Measurements from ENCODE around the gene WWOX. TPM values are rescaled to one million over a fixed set of nuclear protein-coding genes. Genes with fewer than 3 reads are reported as not detected.
A peak's percentile ranks its signal among the peaks of the same experiment; 100 is the strongest.

WWOX gene
- total and polyA plus RNA-seq, 10 donors = 5.9 to 90.3 (median 26.4) TPM

- Histone ChIP-seq H3K4me3 (no peak overlapping the region), H3K27ac (peak overlapping the region in 1 of 8 donors; percentile 4), H3K27me3 (replicated peaks in 1 of 7) (no peaks in the 10 kb centered on the region), H3K4me1 (peaks cover 0 to 5% (median 0%) of the 10 kb centered on the region in 6 donors), H3K9me3 (no peaks in the 10 kb centered on the region), H3K36me3 (no peaks in the 10 kb centered on the region)
- WGBS, 5 donors = 88 to 100% (median 92%) methylated on average over 1 of the region's 1 CpG
- intact Hi-C loops (cut with DNase I; ENCODE audit: low total_unique reads) = no loop called here
- no peak for TF ChIP-seq POLR2A (IDR thresholded peaks at IDR 0.05)
- TF ChIP-seq, protein P1, sequence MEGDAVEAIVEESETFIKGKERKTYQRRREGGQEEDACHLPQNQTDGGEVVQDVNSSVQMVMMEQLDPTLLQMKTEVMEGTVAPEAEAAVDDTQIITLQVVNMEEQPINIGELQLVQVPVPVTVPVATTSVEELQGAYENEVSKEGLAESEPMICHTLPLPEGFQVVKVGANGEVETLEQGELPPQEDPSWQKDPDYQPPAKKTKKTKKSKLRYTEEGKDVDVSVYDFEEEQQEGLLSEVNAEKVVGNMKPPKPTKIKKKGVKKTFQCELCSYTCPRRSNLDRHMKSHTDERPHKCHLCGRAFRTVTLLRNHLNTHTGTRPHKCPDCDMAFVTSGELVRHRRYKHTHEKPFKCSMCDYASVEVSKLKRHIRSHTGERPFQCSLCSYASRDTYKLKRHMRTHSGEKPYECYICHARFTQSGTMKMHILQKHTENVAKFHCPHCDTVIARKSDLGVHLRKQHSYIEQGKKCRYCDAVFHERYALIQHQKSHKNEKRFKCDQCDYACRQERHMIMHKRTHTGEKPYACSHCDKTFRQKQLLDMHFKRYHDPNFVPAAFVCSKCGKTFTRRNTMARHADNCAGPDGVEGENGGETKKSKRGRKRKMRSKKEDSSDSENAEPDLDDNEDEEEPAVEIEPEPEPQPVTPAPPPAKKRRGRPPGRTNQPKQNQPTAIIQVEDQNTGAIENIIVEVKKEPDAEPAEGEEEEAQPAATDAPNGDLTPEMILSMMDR (IDR thresholded peaks at IDR 0.05 in 8 of 11, conservative IDR thresholded peaks at IDR 0.05 in 3 of 11) = no peak
- TF ChIP-seq POLR2AphosphoS5 (IDR thresholded peaks at IDR 0.05) = no peak
- no peak for DNase-seq
Observed at GRCh38 chr16:78795433-78795832, 696.0 kb downstream of the WWOX start.

DNA sequence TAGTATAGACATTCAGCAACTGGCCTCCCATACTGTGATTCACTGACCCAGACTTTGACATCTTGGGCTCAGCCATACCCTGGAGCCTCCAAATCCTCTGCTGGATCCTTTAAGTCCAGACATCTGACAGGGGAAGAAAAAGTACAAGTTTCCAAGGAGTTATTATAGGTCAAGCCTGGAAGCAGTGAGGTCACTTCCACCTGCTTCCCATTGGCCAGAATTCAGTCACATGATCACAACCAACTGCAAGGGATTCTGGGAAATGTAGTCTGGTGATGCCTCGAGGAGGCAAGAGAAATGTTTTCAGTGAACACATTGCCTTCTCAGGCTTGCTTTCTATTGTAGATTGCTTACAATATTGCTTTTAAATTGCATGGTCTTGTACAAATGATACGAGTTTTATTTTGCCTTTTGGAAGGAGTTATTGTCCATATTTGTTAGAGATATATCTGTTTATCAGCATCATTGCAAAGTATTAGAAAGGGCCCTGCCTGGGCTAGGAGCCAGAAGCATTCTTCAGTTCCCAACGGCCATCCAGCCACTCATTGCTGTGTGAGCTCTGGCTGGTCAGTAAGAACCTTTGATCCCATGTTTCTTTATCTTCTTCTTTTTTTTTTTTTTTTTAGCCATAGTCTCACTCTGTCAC is 696.9 kb downstream of the WWOX start:
- intact Hi-C loops (cut with DNase I; ENCODE audit: low total_unique reads) = no loop called here
- peaks cover 0 to 10% (median 0%) of the 10 kb centered on the region in 6 donors for H3K4me1 ChIP-seq
- WGBS, 5 donors = 62 to 89% (median 73%) methylated on average over 3 of the region's 3 CpGs
- H3K27me3 ChIP-seq (replicated peaks in 1 of 7) = no peaks in the 10 kb centered on the region
- H3K9me3 ChIP-seq = no peaks in the 10 kb centered on the region
- TF ChIP-seq, protein P1 (IDR thresholded peaks at IDR 0.05 in 8 of 11, conservative IDR thresholded peaks at IDR 0.05 in 3 of 11) = no peak
- TF ChIP-seq POLR2A (IDR thresholded peaks at IDR 0.05) (no peak), POLR2AphosphoS5 (IDR thresholded peaks at IDR 0.05) (no peak)
- DNase-seq = no peak
- no peaks in the 10 kb centered on the region for H3K36me3 ChIP-seq
- H3K27ac ChIP-seq = peak overlapping the region in 1 of 8 donors; percentile 9
- no peak overlapping the region for H3K4me3 ChIP-seq

GRCh38 chr16:78799429-78799828 is 700.0 kb downstream of the WWOX start:
- WGBS, 5 donors = 63 to 96% (median 72%) methylated on average over 5 of the region's 5 CpGs
- intact Hi-C loops (cut with DNase I; ENCODE audit: low total_unique reads) = no loop called here
- no peak for DNase-seq
- H3K27me3 ChIP-seq (replicated peaks in 1 of 7) = no peaks in the 10 kb centered on the region
- no peak overlapping the region for H3K27ac ChIP-seq
- no peaks in the 10 kb centered on the region for H3K36me3 ChIP-seq
- TF ChIP-seq POLR2AphosphoS5 (IDR thresholded peaks at IDR 0.05) = no peak
- TF ChIP-seq, protein P1 (IDR thresholded peaks at IDR 0.05 in 8 of 11, conservative IDR thresholded peaks at IDR 0.05 in 3 of 11) = no peak
- no peak for TF ChIP-seq POLR2A (IDR thresholded peaks at IDR 0.05)
- no peak overlapping the region for H3K4me3 ChIP-seq
- no peaks in the 10 kb centered on the region for H3K9me3 ChIP-seq
- peaks cover 0 to 10% (median 0%) of the 10 kb centered on the region in 6 donors for H3K4me1 ChIP-seq

- 56 to 77% (median 65%) methylated on average over 3 of the region's 3 CpGs for WGBS, 5 donors
- no peak overlapping the region for H3K27ac ChIP-seq
- H3K4me3 ChIP-seq = no peak overlapping the region
- peaks cover 0 to 10% (median 0%) of the 10 kb centered on the region in 6 donors for H3K4me1 ChIP-seq
- DNase-seq = no peak
- H3K27me3 ChIP-seq (replicated peaks in 1 of 7) = no peaks in the 10 kb centered on the region
- no peaks in the 10 kb centered on the region for H3K36me3 ChIP-seq
- no peaks in the 10 kb centered on the region for H3K9me3 ChIP-seq
- TF ChIP-seq POLR2A (IDR thresholded peaks at IDR 0.05) (no peak), POLR2AphosphoS5 (IDR thresholded peaks at IDR 0.05) (no peak)
- TF ChIP-seq, protein P1 (IDR thresholded peaks at IDR 0.05 in 8 of 11, conservative IDR thresholded peaks at IDR 0.05 in 3 of 11) = no peak
- intact Hi-C loops (cut with DNase I; ENCODE audit: low total_unique reads) = no loop called here
Observed at GRCh38 chr16:78800523-78800922, 701.1 kb downstream of the WWOX start.
